MM.1S (cell line): ENCODE results near the gene CRIP2.

Source experiments
- DNase-seq: peaks from one replicate; pipeline ENCODE4 v3.0.0-alpha.2; 2015
- H2AFZ ChIP-seq: fragments of 300-600 bp; sonication (generic); 2 replicates; pipeline ENCODE4 v1.6.0; 2016; ENCODE audit warnings: antibody characterized with exemption, low read length
- H3F3A ChIP-seq: fragments of 300-600 bp; sonication (generic); 2 replicates; pipeline ENCODE4 v1.6.1; 2016; ENCODE audit warnings: mild to moderate bottlenecking, antibody characterized with exemption, low read length, moderate library complexity, mixed read lengths; ENCODE audit not compliant: insufficient read depth
- H3K27ac ChIP-seq: fragments of 300-600 bp; sonication (generic); 2 replicates; pipeline ENCODE4 v1.5.1; 2016; ENCODE audit warnings: mild to moderate bottlenecking, low read length
- H3K27me3 ChIP-seq: fragments of 300-600 bp; sonication (generic); replicated peaks from 2 replicates; pipeline ENCODE4 v1.6.0; 2016; ENCODE audit warnings: low read length; ENCODE audit not compliant: insufficient read depth
- H3K36me3 ChIP-seq: fragments of 300-600 bp; sonication (generic); replicated peaks from 2 replicates; pipeline ENCODE4 v1.6.1; 2016; ENCODE audit warnings: mild to moderate bottlenecking, low read length, mixed read lengths; ENCODE audit not compliant: insufficient read depth
- H3K4me1 ChIP-seq: fragments of 300-600 bp; sonication (generic); 2 replicates; pipeline ENCODE4 v1.6.1; 2016; ENCODE audit warnings: low read length, mixed read lengths
- H3K4me2 ChIP-seq: fragments of 300-600 bp; sonication (generic); 2 replicates; pipeline ENCODE4 v1.6.0; 2016; ENCODE audit warnings: low read depth, low read length
- H3K4me3 ChIP-seq: fragments of 300-600 bp; sonication (generic); 2 replicates; pipeline ENCODE4 v1.5.1; 2016; ENCODE audit warnings: low read length, mixed read lengths
- H3K79me2 ChIP-seq: fragments of 300-600 bp; sonication (generic); 2 replicates; pipeline ENCODE4 v1.6.1; 2016; ENCODE audit warnings: mixed run types, low read length, mixed read lengths
- H3K9ac ChIP-seq: fragments of 300-600 bp; sonication (generic); 2 replicates; pipeline ENCODE4 v1.6.1; 2016; ENCODE audit warnings: low read length, mixed read lengths
- H3K9me2 ChIP-seq: fragments of 300-600 bp; sonication (generic); replicated peaks from 2 replicates; pipeline ENCODE4 v1.6.1; 2016; ENCODE audit warnings: mild to moderate bottlenecking, low read length, mixed read lengths; ENCODE audit not compliant: insufficient read depth
- H3K9me3 ChIP-seq: fragments of 300-600 bp; sonication (generic); replicated peaks from 2 replicates; pipeline ENCODE4 v1.6.1; 2016; ENCODE audit warnings: mild to moderate bottlenecking, low read length, mixed read lengths; ENCODE audit not compliant: insufficient read depth
- H4K20me1 ChIP-seq: fragments of 300-600 bp; sonication (generic); 2 replicates; pipeline ENCODE4 v1.6.1; 2016; ENCODE audit warnings: mild to moderate bottlenecking, low read length, moderate library complexity, mixed read lengths; ENCODE audit not compliant: insufficient read depth
- CTCF ChIP-seq: fragments of 300-600 bp; sonication (generic); IDR thresholded peaks from 2 replicates; pipeline ENCODE4 v1.5.1; 2016; ENCODE audit warnings: antibody characterized with exemption, low read length, mixed read lengths
- EZH2 ChIP-seq: fragments of 300-600 bp; sonication (generic); optimal IDR thresholded peaks from 2 replicates; pipeline ENCODE3; 2017; ENCODE audit warnings: low read depth, mild to moderate bottlenecking, antibody characterized with exemption, low read length, mixed read lengths
- EZH2phosphoT487 ChIP-seq: fragments of 300-600 bp; sonication (generic); IDR thresholded peaks from 2 replicates; pipeline ENCODE4 v1.6.1; 2018; ENCODE audit warnings: antibody characterized with exemption, low read length

Gene CRIP2

GRCh38 chr14:105468621-105469241 lies 5.9 kb upstream of the CRIP2 start:
- no peaks in the 10 kb centered on the region for H3F3A ChIP-seq
- H3K9ac ChIP-seq, result no peak overlapping the region
- no peak for DNase-seq
- H2AFZ ChIP-seq, result no peak overlapping the region
- H3K9me2 ChIP-seq, result no peaks in the 10 kb centered on the region
- H3K4me3 ChIP-seq, result no peak overlapping the region
- no peaks in the 10 kb centered on the region for H3K79me2 ChIP-seq
- TF ChIP-seq CTCF, result no peak
- H3K9me3 ChIP-seq, result no peaks in the 10 kb centered on the region
- no peak overlapping the region for H3K4me2 ChIP-seq
- H3K27me3 ChIP-seq, result no peaks in the 10 kb centered on the region
- H3K36me3 ChIP-seq, result no peaks in the 10 kb centered on the region
- no peaks in the 10 kb centered on the region for H3K4me1 ChIP-seq
- no peaks in the 10 kb centered on the region for H4K20me1 ChIP-seq
- H3K27ac ChIP-seq, result no peak overlapping the region

DNA sequence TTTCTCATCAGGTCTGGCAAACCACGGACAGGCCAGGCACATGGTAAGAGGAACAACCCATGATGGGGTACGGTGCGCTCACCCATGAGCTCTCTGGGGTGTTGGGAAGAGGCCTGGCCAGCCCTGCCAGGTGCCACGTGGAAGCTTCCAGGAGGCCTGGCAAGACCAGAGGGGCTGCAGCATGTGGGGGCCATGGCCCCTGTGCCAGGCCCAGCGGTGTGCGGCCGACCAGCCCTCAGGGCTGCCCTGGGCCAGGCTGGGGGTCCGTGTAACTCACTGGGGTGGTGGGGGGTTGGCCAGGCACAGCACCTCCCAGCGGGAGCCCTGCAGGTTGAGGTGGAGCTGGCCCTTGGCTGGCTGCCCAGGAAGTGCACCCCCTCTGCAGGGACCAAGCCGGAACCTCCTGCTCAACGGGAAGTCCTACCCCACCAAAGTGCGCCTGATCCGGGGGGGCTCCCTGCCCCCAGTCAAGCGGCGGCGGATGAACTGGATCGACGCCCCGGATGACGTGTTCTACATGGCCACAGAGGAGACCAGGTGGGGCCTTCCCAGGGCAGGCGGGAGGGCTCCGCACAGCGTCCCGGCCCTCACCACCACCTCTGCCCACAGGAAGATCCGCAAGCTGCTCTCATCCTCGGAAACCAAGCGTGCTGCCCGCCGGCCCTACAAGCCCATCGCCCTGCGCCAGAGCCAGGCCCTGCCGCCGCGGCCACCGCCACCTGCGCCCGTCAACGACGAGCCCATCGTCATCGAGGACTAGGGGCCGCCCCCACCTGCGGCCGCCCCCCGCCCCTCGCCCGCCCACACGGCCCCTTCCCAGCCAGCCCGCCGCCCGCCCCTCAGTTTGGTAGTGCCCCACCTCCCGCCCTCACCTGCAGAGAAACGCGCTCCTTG lies 4.9 kb upstream of the CRIP2 start:
- no peaks in the 10 kb centered on the region for H4K20me1 ChIP-seq
- TF ChIP-seq CTCF (no peak), EZH2 (no peak), EZH2phosphoT487 (no peak)
- no peak overlapping the region for H3K4me2 ChIP-seq
- no peaks in the 10 kb centered on the region for H3K9me2 ChIP-seq
- no peaks in the 10 kb centered on the region for H3K36me3 ChIP-seq
- no peaks in the 10 kb centered on the region for H3K79me2 ChIP-seq
- H2AFZ ChIP-seq, result no peak overlapping the region
- H3F3A ChIP-seq, result no peaks in the 10 kb centered on the region
- H3K4me3 ChIP-seq, result no peak overlapping the region
- no peaks in the 10 kb centered on the region for H3K4me1 ChIP-seq
- no peaks in the 10 kb centered on the region for H3K9me3 ChIP-seq
- no peak for DNase-seq
- no peak overlapping the region for H3K27ac ChIP-seq
- no peaks in the 10 kb centered on the region for H3K27me3 ChIP-seq
- no peak overlapping the region for H3K9ac ChIP-seq

DNA sequence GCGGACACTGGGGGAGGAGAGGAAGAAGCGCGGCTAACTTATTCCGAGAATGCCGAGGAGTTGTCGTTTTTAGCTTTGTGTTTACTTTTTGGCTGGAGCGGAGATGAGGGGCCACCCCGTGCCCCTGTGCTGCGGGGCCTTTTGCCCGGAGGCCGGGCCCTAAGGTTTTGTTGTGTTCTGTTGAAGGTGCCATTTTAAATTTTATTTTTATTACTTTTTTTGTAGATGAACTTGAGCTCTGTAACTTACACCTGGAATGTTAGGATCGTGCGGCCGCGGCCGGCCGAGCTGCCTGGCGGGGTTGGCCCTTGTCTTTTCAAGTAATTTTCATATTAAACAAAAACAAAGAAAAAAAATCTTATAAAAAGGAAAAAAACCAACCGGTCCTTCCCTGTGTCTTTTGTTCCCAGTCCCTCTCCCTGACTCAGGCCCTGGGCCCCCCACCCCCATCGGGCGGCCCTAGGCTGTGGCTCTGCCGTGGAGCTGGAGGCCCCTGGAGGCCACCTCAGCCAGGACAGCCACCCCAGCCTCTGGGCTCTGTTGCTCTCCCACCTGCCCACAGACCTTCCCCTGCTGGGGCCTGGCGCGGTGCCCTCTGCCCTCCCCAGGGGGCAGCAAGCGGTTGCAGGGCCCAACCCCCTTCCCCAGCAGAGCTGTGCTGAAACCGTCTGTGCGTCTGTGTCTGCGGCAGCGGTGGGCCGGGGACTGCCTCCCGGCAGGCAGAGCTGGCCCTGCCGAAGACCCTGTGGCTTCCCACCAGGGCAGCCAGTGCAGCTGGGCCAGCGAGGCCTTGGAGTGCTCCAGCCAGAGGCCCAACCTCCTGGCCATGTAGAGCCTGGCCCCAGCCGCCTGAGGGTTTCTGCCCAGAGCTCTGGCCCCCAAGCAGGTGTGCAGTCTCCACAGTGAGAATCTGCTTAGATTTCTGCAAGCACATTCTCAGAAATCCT lies 4.0 kb upstream of the CRIP2 start:
- H3K27me3 ChIP-seq, result peaks cover 7% of the 10 kb centered on the region
- H3F3A ChIP-seq, result no peaks in the 10 kb centered on the region
- H3K9me2 ChIP-seq, result no peaks in the 10 kb centered on the region
- no peaks in the 10 kb centered on the region for H3K4me1 ChIP-seq
- TF ChIP-seq EZH2, result no peak
- no peak for TF ChIP-seq CTCF
- TF ChIP-seq EZH2phosphoT487, result no peak
- H2AFZ ChIP-seq, result no peak overlapping the region
- no peak for DNase-seq
- no peaks in the 10 kb centered on the region for H3K36me3 ChIP-seq
- H4K20me1 ChIP-seq, result no peaks in the 10 kb centered on the region
- H3K79me2 ChIP-seq, result no peaks in the 10 kb centered on the region
- H3K27ac ChIP-seq, result no peak overlapping the region
- H3K4me2 ChIP-seq, result no peak overlapping the region
- no peak overlapping the region for H3K9ac ChIP-seq
- H3K9me3 ChIP-seq, result no peaks in the 10 kb centered on the region
- no peak overlapping the region for H3K4me3 ChIP-seq
